ENCODE measurements around the gene SCN4B.

- TF ChIP-seq CTCF (conservative IDR thresholded peaks at IDR 0.05 in 1 of 2, IDR thresholded peaks at IDR 0.05 in 1 of 2; ENCODE audit: low read depth in 1 of 2, low read length in 2 of 2) (no peak), EZH2 (IDR thresholded peaks at IDR 0.05; ENCODE audit: low read length, missing control alignments) (no peak)
Measured at GRCh38 chr11:118112711-118113430, 39.8 kb downstream of the SCN4B start.

Measured in fibroblast of lung (primary cell).